Liver (tissue), 3 donors: ENCODE data around the gene PUSL1.

Experiments used
- ATF3 ChIP-seq: IDR thresholded peaks from 2 replicates; pipeline ENCODE4 v1.6.1; 2016; ENCODE audit warnings: antibody characterized with exemption
- CTCF ChIP-seq: fragments of 150-350 bp; IDR thresholded peaks from 2 replicates; pipeline ENCODE4 v1.5.1; 2017; ENCODE audit warnings: improper control_type of control experiment, low read depth, low read length; ENCODE audit not compliant: missing input control
- FOXA1 ChIP-seq: IDR thresholded peaks from 2 replicates; pipeline ENCODE4 v1.6.1; 2016; ENCODE audit warnings: antibody characterized with exemption
- FOXA2 ChIP-seq: IDR thresholded peaks from 2 replicates; pipeline ENCODE4 v1.6.1; 2016; ENCODE audit warnings: antibody characterized with exemption
- HNF4A ChIP-seq, 2 donors: conservative IDR thresholded peaks; 2 replicates each; pipeline ENCODE4 v1.6.1; 2016; ENCODE audit warnings: antibody characterized with exemption in 2 of 2, mild to moderate bottlenecking in 2 of 2
- MAX ChIP-seq: IDR thresholded peaks from 2 replicates; pipeline ENCODE4 v1.6.1; 2016; ENCODE audit warnings: antibody characterized with exemption
- NR2F2 ChIP-seq: IDR thresholded peaks from 2 replicates; pipeline ENCODE4 v1.6.1; 2016; ENCODE audit warnings: antibody characterized with exemption
- RAD21 ChIP-seq, 2 donors: IDR thresholded peaks; 2 replicates each; pipeline ENCODE4 v1.6.1; 2016; ENCODE audit warnings: antibody characterized with exemption in 2 of 2, mild to moderate bottlenecking in 2 of 2
- REST ChIP-seq: IDR thresholded peaks from 2 replicates; pipeline ENCODE4 v1.6.1; 2016; ENCODE audit warnings: antibody characterized with exemption, mild to moderate bottlenecking
- SP1 ChIP-seq: IDR thresholded peaks from 2 replicates; pipeline ENCODE4 v1.6.1; 2018; ENCODE audit warnings: antibody characterized with exemption, mild to moderate bottlenecking
- TAF1 ChIP-seq: conservative IDR thresholded peaks from 2 replicates; pipeline ENCODE4 v1.6.1; 2016; ENCODE audit warnings: antibody characterized with exemption, mild to moderate bottlenecking
- YY1 ChIP-seq: IDR thresholded peaks from 2 replicates; pipeline ENCODE4 v1.6.1; 2016; ENCODE audit warnings: antibody characterized with exemption, mild to moderate bottlenecking
- ZBTB33 ChIP-seq: IDR thresholded peaks from 2 replicates; pipeline ENCODE4 v1.6.1; 2016; ENCODE audit warnings: antibody characterized with exemption
- donor health status: healthy.
- donor health status: healthy.

- no peak for TF ChIP-seq YY1
- TF ChIP-seq CTCF, result no peak
- no peak for TF ChIP-seq MAX
- no peak for TF ChIP-seq ATF3
- no peak for TF ChIP-seq TAF1
- TF ChIP-seq NR2F2, result no peak
- no peak for TF ChIP-seq REST
- no peak for TF ChIP-seq HNF4A (conservative IDR thresholded peaks at IDR 0.05)
- TF ChIP-seq SP1, result no peak
- no peak for TF ChIP-seq RAD21 (IDR thresholded peaks at IDR 0.05)
- TF ChIP-seq ZBTB33, result no peak
- no peak for TF ChIP-seq FOXA1
- TF ChIP-seq FOXA2, result no peak
Measured at GRCh38 chr1:1283821-1284220, 24.6 kb upstream of the PUSL1 start.
